ENCODE results near the gene GJD4.

Gene GJD4

GRCh38 chr10:35611750-35612149, 6.6 kb downstream of the GJD4 start:
- no peak overlapping the region for H3K4me3 ChIP-seq (ENCODE audit: low read depth, low read length)
- peak; percentile 6 for DNase-seq (ENCODE audit: low read depth)
- no peak for TF ChIP-seq CTCF (IDR thresholded peaks at IDR 0.05; ENCODE audit: low read depth, low read length)
- no peak for TF ChIP-seq POLR2A (IDR thresholded peaks at IDR 0.05; ENCODE audit: extremely low read depth, insufficient read length)
- TF ChIP-seq MYC (IDR thresholded peaks at IDR 0.05; ENCODE audit: low read depth, low read length): no peak
- TF ChIP-seq MAX (IDR thresholded peaks at IDR 0.05; ENCODE audit: low read depth, low read length): no peak

GRCh38 chr10:35612385-35613106, 7.4 kb downstream of the GJD4 start:
- DNase-seq (ENCODE audit: low read depth): no peak
- TF ChIP-seq CTCF (IDR thresholded peaks at IDR 0.05; ENCODE audit: low read depth, low read length) (no peak), MAX (IDR thresholded peaks at IDR 0.05; ENCODE audit: low read depth, low read length) (no peak), MYC (IDR thresholded peaks at IDR 0.05; ENCODE audit: low read depth, low read length) (no peak), POLR2A (IDR thresholded peaks at IDR 0.05; ENCODE audit: extremely low read depth, insufficient read length) (no peak)
- H3K4me3 ChIP-seq (ENCODE audit: low read depth, low read length): no peak overlapping the region

GRCh38 chr10:35613107-35613440, 7.9 kb downstream of the GJD4 start:
- DNase-seq (ENCODE audit: low read depth): no peak
- no peak overlapping the region for H3K4me3 ChIP-seq (ENCODE audit: low read depth, low read length)
- TF ChIP-seq POLR2A (IDR thresholded peaks at IDR 0.05; ENCODE audit: extremely low read depth, insufficient read length): no peak
- no peak for TF ChIP-seq CTCF (IDR thresholded peaks at IDR 0.05; ENCODE audit: low read depth, low read length)
- no peak for TF ChIP-seq MYC (IDR thresholded peaks at IDR 0.05; ENCODE audit: low read depth, low read length)
- TF ChIP-seq MAX (IDR thresholded peaks at IDR 0.05; ENCODE audit: low read depth, low read length): no peak

- no peak overlapping the region for H3K4me3 ChIP-seq (ENCODE audit: low read depth, low read length)
These were observed 8.6 kb downstream of the GJD4 start for GRCh38 chr10:35613597-35614226.

GRCh38 chr10:35614312-35614711, 9.2 kb downstream of the GJD4 start:
- no peak for DNase-seq (ENCODE audit: low read depth)
- no peak overlapping the region for H3K4me3 ChIP-seq (ENCODE audit: low read depth, low read length)
- TF ChIP-seq MAX (IDR thresholded peaks at IDR 0.05; ENCODE audit: low read depth, low read length) (no peak), CTCF (IDR thresholded peaks at IDR 0.05; ENCODE audit: low read depth, low read length) (no peak), POLR2A (IDR thresholded peaks at IDR 0.05; ENCODE audit: extremely low read depth, insufficient read length) (no peak), MYC (IDR thresholded peaks at IDR 0.05; ENCODE audit: low read depth, low read length) (no peak)

More at GRCh38 chr10:35613597-35614226, 8.6 kb downstream of the GJD4 start:
- DNase-seq (ENCODE audit: low read depth): peak; percentile 3
- TF ChIP-seq CTCF (IDR thresholded peaks at IDR 0.05; ENCODE audit: low read depth, low read length) (no peak), POLR2A (IDR thresholded peaks at IDR 0.05; ENCODE audit: extremely low read depth, insufficient read length) (no peak), MYC (IDR thresholded peaks at IDR 0.05; ENCODE audit: low read depth, low read length) (no peak), MAX (IDR thresholded peaks at IDR 0.05; ENCODE audit: low read depth, low read length) (no peak)
